GM12872 (cell line): Measurements from ENCODE around the gene MVP.

ENCODE experiments used
- CTCF ChIP-seq: IDR thresholded peaks from 3 replicates; pipeline ENCODE4 v1.5.1; 2011; ENCODE audit warnings: low read depth, mild to moderate bottlenecking, low read length, moderate library complexity; ENCODE audit not compliant: insufficient read depth

MVP gene

DNA sequence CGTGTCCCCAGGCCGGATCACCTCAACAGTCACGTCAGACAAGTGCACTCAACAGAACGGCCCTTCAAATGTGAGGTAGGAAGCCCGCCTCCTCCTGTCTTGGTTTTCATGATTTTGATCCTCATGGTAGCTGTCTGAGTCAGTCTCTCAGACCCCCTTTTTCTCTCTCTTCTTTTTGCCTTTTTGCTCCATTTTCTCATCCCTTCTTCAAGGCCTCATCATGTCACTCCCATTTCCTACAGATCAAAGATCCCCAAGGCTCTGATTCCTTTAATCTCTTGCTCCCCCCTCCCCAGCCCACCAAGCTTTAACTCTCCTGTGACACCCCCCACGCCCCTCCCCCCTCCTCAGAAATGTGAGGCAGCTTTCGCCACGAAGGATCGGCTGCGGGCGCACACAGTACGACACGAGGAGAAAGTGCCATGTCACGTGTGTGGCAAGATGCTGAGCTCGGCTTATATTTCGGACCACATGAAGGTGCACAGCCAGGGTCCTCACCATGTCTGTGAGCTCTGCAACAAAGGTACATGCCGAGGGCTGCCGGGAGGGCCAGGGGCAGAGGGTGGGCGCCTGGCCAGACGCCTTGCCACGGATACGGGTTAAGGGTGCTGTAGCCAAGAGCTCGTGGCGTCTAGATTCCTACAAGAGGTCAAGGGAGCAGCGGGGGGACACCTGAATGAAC, 11.9 kb upstream of the MVP start:
- TF ChIP-seq CTCF: no peak

- TF ChIP-seq CTCF: no peak
Measured at GRCh38 chr16:29809031-29809747, 11.1 kb upstream of the MVP start.

GRCh38 chr16:29809850-29810698, 10.2 kb upstream of the MVP start:
- TF ChIP-seq CTCF: no peak

DNA sequence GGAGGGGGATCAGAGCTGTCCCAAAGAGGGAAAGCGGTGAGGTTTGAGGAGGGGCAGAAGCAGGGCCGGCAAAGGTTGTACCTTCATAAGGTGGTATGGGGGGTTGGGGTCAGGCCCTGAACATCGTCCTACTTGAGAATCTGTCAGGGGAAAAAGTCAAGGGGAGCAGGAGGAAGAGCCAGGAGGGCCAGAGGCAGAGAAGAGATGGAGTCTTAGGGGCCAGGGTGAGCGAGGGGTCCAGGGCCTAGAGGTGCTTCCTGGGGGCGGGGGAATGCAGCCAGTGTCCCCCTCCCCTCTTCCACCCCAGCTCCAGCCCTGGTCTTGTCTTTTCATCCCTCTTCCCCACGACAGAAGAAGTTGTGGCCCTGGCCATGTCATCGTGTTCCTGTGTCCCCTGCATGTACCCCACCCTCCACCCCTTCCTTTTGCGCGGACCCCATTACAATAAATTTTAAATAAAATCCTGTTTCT, 9.5 kb upstream of the MVP start:
- TF ChIP-seq CTCF: no peak

- no peak for TF ChIP-seq CTCF
Measured at GRCh38 chr16:29811170-29811895, 8.9 kb upstream of the MVP start.

GRCh38 chr16:29811896-29812665, 8.2 kb upstream of the MVP start, which contains the start of gene PRRT2:
TSS of gene PRRT2 (plus strand) at chr16:29812193. CDS start at chr16:29813055, 862 bp downstream.
- TF ChIP-seq CTCF: no peak
